ENCODE measurements around the gene KAZALD1.
A peak's percentile ranks its signal among the peaks of the same experiment; 100 is the strongest.

KAZALD1 gene

DNA sequence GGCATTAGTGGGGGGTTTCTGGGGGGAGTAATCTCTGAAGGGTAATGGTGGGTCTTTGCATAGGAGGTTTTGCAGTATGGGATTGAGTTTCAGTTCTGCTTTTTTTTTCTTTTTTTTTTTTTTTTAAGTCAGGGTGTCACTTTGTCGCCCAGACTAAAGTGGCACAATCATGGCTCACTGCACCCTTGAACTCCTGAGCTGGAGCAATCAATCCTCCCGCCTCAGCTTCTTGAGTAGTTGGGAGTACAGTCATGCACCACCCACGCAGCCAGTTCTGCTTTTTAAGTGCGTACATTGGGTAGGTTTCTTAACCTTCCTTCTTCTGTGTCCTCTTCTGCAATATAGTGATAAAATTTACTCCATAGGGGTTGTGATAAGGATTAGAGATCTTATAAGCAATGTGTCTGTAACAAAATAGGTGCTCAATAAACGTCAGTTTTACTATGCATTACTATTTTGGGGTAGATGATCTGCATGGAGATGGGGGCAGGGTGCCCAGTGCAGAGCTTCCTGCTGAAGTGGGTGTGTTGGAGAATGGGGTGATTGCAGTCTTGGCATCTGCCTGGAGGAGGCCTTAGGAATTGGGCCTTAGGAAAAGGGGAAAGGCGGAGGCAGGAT is 9.6 kb downstream of the KAZALD1 start:
- ChIA-PET POLR2A (no interaction called here), CTCF (interaction anchor here (0.7 to 1.9 kb wide), 7 partner anchors 11 to 71 kb away, joined by 3 to 8 read pairs (median 5); no protein-coding TSS in a partner anchor)
- H3K36me3 ChIP-seq (ENCODE audit: control insufficient read depth in 2 of 2, insufficient read depth in 1 of 2, low read length in 2 of 2), result no peaks in the 10 kb centered on the region
- peak; percentile 89 for TF ChIP-seq ZNF664 (tag by site-specific recombination; IDR thresholded peaks at IDR 0.05)
- TF ChIP-seq ZFHX2 (tag by site-specific recombination; conservative IDR thresholded peaks at IDR 0.05), result peak; percentile 76
- no peak for TF ChIP-seq REPIN1 (tag by site-specific recombination; IDR thresholded peaks at IDR 0.05; ENCODE audit: low read depth)
- no peak for TF ChIP-seq ZNF114 (tag by site-specific recombination; IDR thresholded peaks at IDR 0.05)
- TF ChIP-seq, protein P1, sequence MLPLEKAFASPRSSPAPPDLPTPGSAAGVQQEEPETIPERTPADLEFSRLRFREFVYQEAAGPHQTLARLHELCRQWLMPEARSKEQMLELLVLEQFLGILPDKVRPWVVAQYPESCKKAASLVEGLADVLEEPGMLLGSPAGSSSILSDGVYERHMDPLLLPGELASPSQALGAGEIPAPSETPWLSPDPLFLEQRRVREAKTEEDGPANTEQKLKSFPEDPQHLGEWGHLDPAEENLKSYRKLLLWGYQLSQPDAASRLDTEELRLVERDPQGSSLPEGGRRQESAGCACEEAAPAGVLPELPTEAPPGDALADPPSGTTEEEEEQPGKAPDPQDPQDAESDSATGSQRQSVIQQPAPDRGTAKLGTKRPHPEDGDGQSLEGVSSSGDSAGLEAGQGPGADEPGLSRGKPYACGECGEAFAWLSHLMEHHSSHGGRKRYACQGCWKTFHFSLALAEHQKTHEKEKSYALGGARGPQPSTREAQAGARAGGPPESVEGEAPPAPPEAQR (tag by site-specific recombination; IDR thresholded peaks at IDR 0.05), result no peak
- TF ChIP-seq GLIS2 (tag by site-specific recombination; IDR thresholded peaks at IDR 0.05), result no peak
- TF ChIP-seq ZNF558 (tag by site-specific recombination; IDR thresholded peaks at IDR 0.05), result no peak
- TF ChIP-seq ZFP3 (tag by site-specific recombination; IDR thresholded peaks at IDR 0.05; ENCODE audit: low read depth), result no peak
- peak; percentile 77 for TF ChIP-seq EGR2 (tag by site-specific recombination; IDR thresholded peaks at IDR 0.05; ENCODE audit: low read depth)
- H3K4me1 ChIP-seq (ENCODE audit: control insufficient read depth, insufficient read depth, low read length), result no peaks in the 10 kb centered on the region
- no peak overlapping the region for H3K27ac ChIP-seq (ENCODE audit: extremely low read depth, low read depth, low read length)
- H3K4me3 ChIP-seq (ENCODE audit: low read depth, low read length), result no peak overlapping the region
- H3K9me3 ChIP-seq (ENCODE audit: control insufficient read depth, insufficient read depth, low read depth, low read length), result no peaks in the 10 kb centered on the region

DNA sequence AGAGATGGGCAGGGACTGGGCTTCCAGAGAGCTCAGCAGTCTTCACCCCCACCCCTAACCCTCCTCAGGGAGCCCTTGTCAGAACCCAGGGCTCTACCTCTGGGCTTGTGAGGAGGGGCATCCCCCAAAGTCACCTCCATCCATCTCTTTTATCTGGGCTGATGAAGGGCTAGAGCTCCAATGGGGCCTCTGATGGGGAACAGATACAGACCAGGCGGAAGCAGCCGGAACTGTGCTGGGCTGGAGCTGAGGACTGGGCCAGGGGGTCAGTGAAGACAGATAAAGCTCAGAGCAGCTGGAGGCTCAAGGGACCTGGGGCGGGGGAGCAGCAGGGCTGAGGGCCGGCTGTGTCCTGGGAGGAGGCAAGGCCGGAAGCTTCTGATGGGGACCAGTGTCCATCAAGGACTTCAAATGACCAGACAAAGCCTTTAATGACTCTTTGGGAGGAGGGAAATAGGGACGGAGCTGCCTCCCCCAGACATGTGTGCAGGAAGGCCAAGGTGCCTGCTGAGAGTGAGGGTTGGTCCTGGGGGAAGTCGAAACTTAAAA is 10.2 kb downstream of the KAZALD1 start:
- Histone ChIP-seq H3K9me3 (ENCODE audit: control insufficient read depth, insufficient read depth, low read depth, low read length) (no peaks in the 10 kb centered on the region), H3K27ac (ENCODE audit: extremely low read depth, low read depth, low read length) (no peak overlapping the region), H3K4me1 (ENCODE audit: control insufficient read depth, insufficient read depth, low read length) (no peaks in the 10 kb centered on the region), H3K36me3 (ENCODE audit: control insufficient read depth in 2 of 2, insufficient read depth in 1 of 2, low read length in 2 of 2) (no peaks in the 10 kb centered on the region), H3K4me3 (ENCODE audit: low read depth, low read length) (no peak overlapping the region)
- no peak for TF ChIP-seq ZNF629 (tag by site-specific recombination; IDR thresholded peaks at IDR 0.05)
- no peak for TF ChIP-seq KLF7 (tag by site-specific recombination; IDR thresholded peaks at IDR 0.05; ENCODE audit: borderline replicate concordance)
- no peak for TF ChIP-seq EGR2 (tag by site-specific recombination; IDR thresholded peaks at IDR 0.05; ENCODE audit: low read depth)
- TF ChIP-seq ZNF792 (tag by site-specific recombination; IDR thresholded peaks at IDR 0.05), result no peak
- TF ChIP-seq ZNF394 (tag by site-specific recombination; IDR thresholded peaks at IDR 0.05; ENCODE audit: borderline replicate concordance), result no peak
- TF ChIP-seq ZEB2 (tag by site-specific recombination; IDR thresholded peaks at IDR 0.05), result no peak
- ChIA-PET POLR2A (no interaction called here), CTCF (interaction anchor here (0.7 to 1.9 kb wide), 8 partner anchors 12 to 70 kb away, joined by 3 to 8 read pairs (median 4); no protein-coding TSS in a partner anchor)

DNA sequence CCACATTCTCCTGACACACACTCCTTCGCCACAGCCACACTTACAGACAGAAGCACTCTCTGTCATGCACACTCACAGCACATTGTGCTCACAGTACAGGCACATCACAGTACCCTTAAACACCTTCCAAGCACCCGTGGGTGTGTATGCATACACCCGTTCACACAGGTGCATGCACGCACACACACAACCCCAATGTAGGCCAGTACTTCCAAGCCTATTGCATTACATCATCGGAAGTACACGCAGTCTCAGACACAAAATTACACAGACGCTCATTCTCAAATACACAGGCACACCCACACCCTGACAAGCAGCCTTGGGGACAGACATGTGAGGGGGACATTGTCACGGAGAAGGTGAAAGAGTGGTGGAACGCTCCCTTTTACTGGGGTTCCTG is 11.1 kb downstream of the KAZALD1 start:
- no peak overlapping the region for H3K27ac ChIP-seq (ENCODE audit: extremely low read depth, low read depth, low read length)
- ChIA-PET CTCF (interaction anchor here (1.2 kb wide), 1 partner anchor 12 kb away, joined by 4 read pairs; no protein-coding TSS in a partner anchor), POLR2A (no interaction called here)
- H3K9me3 ChIP-seq (ENCODE audit: control insufficient read depth, insufficient read depth, low read depth, low read length), result no peaks in the 10 kb centered on the region
- H3K4me1 ChIP-seq (ENCODE audit: control insufficient read depth, insufficient read depth, low read length), result no peaks in the 10 kb centered on the region
- H3K36me3 ChIP-seq (ENCODE audit: control insufficient read depth in 2 of 2, insufficient read depth in 1 of 2, low read length in 2 of 2), result no peaks in the 10 kb centered on the region
- H3K4me3 ChIP-seq (ENCODE audit: low read depth, low read length), result no peak overlapping the region
- TF ChIP-seq ZNF677 (tag by site-specific recombination; IDR thresholded peaks at IDR 0.05) (no peak), GLIS2 (tag by site-specific recombination; IDR thresholded peaks at IDR 0.05) (no peak), ZFHX2 (tag by site-specific recombination; conservative IDR thresholded peaks at IDR 0.05) (peak; percentile 29), GLI4 (tag by site-specific recombination; IDR thresholded peaks at IDR 0.05) (no peak), ZNF184 (tag by site-specific recombination; IDR thresholded peaks at IDR 0.05) (no peak)
- TF ChIP-seq, protein P2, sequence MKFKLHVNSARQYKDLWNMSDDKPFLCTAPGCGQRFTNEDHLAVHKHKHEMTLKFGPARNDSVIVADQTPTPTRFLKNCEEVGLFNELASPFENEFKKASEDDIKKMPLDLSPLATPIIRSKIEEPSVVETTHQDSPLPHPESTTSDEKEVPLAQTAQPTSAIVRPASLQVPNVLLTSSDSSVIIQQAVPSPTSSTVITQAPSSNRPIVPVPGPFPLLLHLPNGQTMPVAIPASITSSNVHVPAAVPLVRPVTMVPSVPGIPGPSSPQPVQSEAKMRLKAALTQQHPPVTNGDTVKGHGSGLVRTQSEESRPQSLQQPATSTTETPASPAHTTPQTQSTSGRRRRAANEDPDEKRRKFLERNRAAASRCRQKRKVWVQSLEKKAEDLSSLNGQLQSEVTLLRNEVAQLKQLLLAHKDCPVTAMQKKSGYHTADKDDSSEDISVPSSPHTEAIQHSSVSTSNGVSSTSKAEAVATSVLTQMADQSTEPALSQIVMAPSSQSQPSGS (tag by site-specific recombination; IDR thresholded peaks at IDR 0.05; ENCODE audit: low read depth), result peak; percentile 78

Measured in HEK293 (cell line).